Measurements from ENCODE around the gene KRT6C. TPM values are rescaled to one million over a fixed set of nuclear protein-coding genes. Genes with fewer than 3 reads are reported as not detected.
A peak's percentile ranks its signal among the peaks of the same experiment; 100 is the strongest.

The KRT6C gene
- total RNA-seq, 1 donor from 2014 or later, result not detected

GRCh38 chr12:52444647-52445595 is 28.7 kb downstream of the KRT6C start:
- TF ChIP-seq, protein P1, sequence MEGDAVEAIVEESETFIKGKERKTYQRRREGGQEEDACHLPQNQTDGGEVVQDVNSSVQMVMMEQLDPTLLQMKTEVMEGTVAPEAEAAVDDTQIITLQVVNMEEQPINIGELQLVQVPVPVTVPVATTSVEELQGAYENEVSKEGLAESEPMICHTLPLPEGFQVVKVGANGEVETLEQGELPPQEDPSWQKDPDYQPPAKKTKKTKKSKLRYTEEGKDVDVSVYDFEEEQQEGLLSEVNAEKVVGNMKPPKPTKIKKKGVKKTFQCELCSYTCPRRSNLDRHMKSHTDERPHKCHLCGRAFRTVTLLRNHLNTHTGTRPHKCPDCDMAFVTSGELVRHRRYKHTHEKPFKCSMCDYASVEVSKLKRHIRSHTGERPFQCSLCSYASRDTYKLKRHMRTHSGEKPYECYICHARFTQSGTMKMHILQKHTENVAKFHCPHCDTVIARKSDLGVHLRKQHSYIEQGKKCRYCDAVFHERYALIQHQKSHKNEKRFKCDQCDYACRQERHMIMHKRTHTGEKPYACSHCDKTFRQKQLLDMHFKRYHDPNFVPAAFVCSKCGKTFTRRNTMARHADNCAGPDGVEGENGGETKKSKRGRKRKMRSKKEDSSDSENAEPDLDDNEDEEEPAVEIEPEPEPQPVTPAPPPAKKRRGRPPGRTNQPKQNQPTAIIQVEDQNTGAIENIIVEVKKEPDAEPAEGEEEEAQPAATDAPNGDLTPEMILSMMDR (IDR thresholded peaks at IDR 0.05), result no peak
- Histone ChIP-seq H3K27me3 (ENCODE audit: low read depth) (peaks cover 7% of the 10 kb centered on the region), H3K4me3 (no peak overlapping the region), H3K27ac (no peak overlapping the region), H3K9me3 (no peaks in the 10 kb centered on the region), H3K4me1 (no peaks in the 10 kb centered on the region), H3K36me3 (no peaks in the 10 kb centered on the region)
- ATAC-seq, result no peak
- intact Hi-C loops (cut with DNase I), result no loop called here
- DNase-seq, result no peak

DNA sequence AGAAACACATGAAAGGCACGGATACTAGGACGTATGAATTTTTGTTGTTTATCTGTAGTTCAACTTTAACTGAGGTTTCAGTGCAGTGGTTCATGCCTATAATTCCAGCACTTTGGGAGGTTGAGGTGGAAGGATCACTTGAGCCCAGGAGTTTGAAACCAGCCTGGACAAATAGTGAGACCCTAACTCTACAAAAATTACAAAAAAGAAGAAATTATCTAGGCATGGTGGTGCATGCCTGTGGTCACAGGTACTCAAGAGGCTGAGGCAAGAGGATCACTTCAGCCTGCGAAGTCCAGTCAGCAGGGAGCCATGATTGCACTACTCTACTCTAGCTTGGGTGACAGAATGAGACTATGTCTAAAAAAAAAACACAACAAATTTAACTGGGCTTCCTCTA is 29.6 kb downstream of the KRT6C start:
- no peaks in the 10 kb centered on the region for H3K4me1 ChIP-seq
- no peaks in the 10 kb centered on the region for H3K36me3 ChIP-seq
- H3K27me3 ChIP-seq (ENCODE audit: low read depth), result peaks cover 7% of the 10 kb centered on the region
- intact Hi-C loops (cut with DNase I), result no loop called here
- no peak overlapping the region for H3K4me3 ChIP-seq
- no peak overlapping the region for H3K27ac ChIP-seq
- TF ChIP-seq, protein P1 (IDR thresholded peaks at IDR 0.05), result no peak
- DNase-seq, result no peak
- no peaks in the 10 kb centered on the region for H3K9me3 ChIP-seq
- no peak for ATAC-seq

GRCh38 chr12:52442600-52443061 is 31.0 kb downstream of the KRT6C start:
- intact Hi-C loops (cut with DNase I), result no loop called here
- H3K27ac ChIP-seq, result no peak overlapping the region
- TF ChIP-seq, protein P1 (IDR thresholded peaks at IDR 0.05), result no peak
- DNase-seq (no peak), ATAC-seq (no peak)
- H3K4me1 ChIP-seq, result no peaks in the 10 kb centered on the region
- H3K9me3 ChIP-seq, result no peaks in the 10 kb centered on the region
- no peaks in the 10 kb centered on the region for H3K36me3 ChIP-seq
- H3K4me3 ChIP-seq, result no peak overlapping the region
- peaks cover 7% of the 10 kb centered on the region for H3K27me3 ChIP-seq (ENCODE audit: low read depth)

GRCh38 chr12:52441320-52441911 is 32.2 kb downstream of the KRT6C start:
- no peaks in the 10 kb centered on the region for H3K36me3 ChIP-seq
- H3K9me3 ChIP-seq, result no peaks in the 10 kb centered on the region
- H3K27ac ChIP-seq, result no peak overlapping the region
- H3K4me1 ChIP-seq, result no peaks in the 10 kb centered on the region
- intact Hi-C loops (cut with DNase I), result no loop called here
- TF ChIP-seq, protein P1 (IDR thresholded peaks at IDR 0.05), result no peak
- no peak for ATAC-seq
- peaks cover 7% of the 10 kb centered on the region for H3K27me3 ChIP-seq (ENCODE audit: low read depth)
- no peak for DNase-seq
- no peak overlapping the region for H3K4me3 ChIP-seq

DNA sequence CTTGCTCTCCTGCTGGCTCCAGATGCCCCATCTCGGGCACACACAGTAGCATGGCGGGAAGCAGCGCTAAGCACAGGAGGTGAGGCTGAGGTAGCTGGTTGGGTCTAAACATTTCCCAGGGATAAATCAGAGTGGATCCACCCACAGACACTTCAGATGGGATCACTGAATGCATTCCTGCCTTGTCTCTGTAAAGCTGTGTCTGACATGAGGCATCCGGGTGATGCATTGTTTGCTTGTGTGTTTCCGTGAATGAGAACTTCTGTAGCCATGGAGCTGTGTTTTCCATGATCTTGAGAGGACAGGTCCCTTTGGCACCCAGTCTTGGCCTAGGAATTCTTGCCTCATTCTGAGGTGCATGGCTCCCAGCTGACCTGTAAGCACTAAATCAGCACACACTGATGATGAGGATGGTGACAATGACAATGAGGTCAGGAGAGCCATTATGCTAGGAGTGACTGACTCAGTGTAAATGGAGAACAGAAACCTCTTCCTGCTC is 32.7 kb downstream of the KRT6C start:
- peaks cover 7% of the 10 kb centered on the region for H3K27me3 ChIP-seq (ENCODE audit: low read depth)
- TF ChIP-seq, protein P1 (IDR thresholded peaks at IDR 0.05), result no peak
- H3K4me1 ChIP-seq, result no peaks in the 10 kb centered on the region
- intact Hi-C loops (cut with DNase I), result no loop called here
- H3K36me3 ChIP-seq, result no peaks in the 10 kb centered on the region
- no peak overlapping the region for H3K27ac ChIP-seq
- DNase-seq (no peak), ATAC-seq (peak in 1 of 2 donors; percentile 15)
- H3K9me3 ChIP-seq, result no peaks in the 10 kb centered on the region
- H3K4me3 ChIP-seq, result no peak overlapping the region

All from lower lobe of right lung (tissue), 2 donors.